ENCODE measurements around the gene BBLN. TPM values are rescaled to one million over a fixed set of nuclear protein-coding genes. Genes with fewer than 3 reads are reported as not detected.

Gene BBLN
- total and polyA plus RNA-seq, 11 donors: 29.9 to 280 (median 47.3) TPM

GRCh38 chr9:128145536-128145935, 14.5 kb upstream of the BBLN start:
- Histone ChIP-seq H3K4me3 (no peak overlapping the region), H3K36me3 (no peaks in the 10 kb centered on the region), H3K4me1 (peaks cover 0 to 38% (median 11%) of the 10 kb centered on the region in 12 donors), H3K27ac (no peak overlapping the region), H3K27me3 (no peaks in the 10 kb centered on the region), H3K9me3 (no peaks in the 10 kb centered on the region)
- intact Hi-C loops (cut with DNase I): no loop called here
- TF ChIP-seq, protein P1, sequence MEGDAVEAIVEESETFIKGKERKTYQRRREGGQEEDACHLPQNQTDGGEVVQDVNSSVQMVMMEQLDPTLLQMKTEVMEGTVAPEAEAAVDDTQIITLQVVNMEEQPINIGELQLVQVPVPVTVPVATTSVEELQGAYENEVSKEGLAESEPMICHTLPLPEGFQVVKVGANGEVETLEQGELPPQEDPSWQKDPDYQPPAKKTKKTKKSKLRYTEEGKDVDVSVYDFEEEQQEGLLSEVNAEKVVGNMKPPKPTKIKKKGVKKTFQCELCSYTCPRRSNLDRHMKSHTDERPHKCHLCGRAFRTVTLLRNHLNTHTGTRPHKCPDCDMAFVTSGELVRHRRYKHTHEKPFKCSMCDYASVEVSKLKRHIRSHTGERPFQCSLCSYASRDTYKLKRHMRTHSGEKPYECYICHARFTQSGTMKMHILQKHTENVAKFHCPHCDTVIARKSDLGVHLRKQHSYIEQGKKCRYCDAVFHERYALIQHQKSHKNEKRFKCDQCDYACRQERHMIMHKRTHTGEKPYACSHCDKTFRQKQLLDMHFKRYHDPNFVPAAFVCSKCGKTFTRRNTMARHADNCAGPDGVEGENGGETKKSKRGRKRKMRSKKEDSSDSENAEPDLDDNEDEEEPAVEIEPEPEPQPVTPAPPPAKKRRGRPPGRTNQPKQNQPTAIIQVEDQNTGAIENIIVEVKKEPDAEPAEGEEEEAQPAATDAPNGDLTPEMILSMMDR (IDR thresholded peaks at IDR 0.05): no peak
- no peak for TF ChIP-seq POLR2A (IDR thresholded peaks at IDR 0.05)
- WGBS, 4 donors: 83 to 89% (median 86%) methylated on average over 8 of the region's 8 CpGs
- DNase-seq (no peak), ATAC-seq (no peak)

- intact Hi-C loops (cut with DNase I): no loop called here
- no peak overlapping the region for H3K27ac ChIP-seq
- DNase-seq (peak in 2 of 5 donors; percentile 20 to 46), ATAC-seq (no peak)
- TF ChIP-seq, protein P1 (IDR thresholded peaks at IDR 0.05): no peak
- TF ChIP-seq POLR2A (IDR thresholded peaks at IDR 0.05): no peak
- H3K27me3 ChIP-seq: no peaks in the 10 kb centered on the region
- no peaks in the 10 kb centered on the region for H3K36me3 ChIP-seq
- 76 to 87% (median 83%) methylated on average over 9 to 13 of the region's 13 CpGs for WGBS, 4 donors
- peaks cover 0 to 39% (median 11%) of the 10 kb centered on the region in 12 donors for H3K4me1 ChIP-seq
- no peaks in the 10 kb centered on the region for H3K9me3 ChIP-seq
- H3K4me3 ChIP-seq: no peak overlapping the region
These were observed 14.1 kb upstream of the BBLN start for GRCh38 chr9:128145951-128146351.

GRCh38 chr9:128146591-128147120, 13.4 kb upstream of the BBLN start:
- DNase-seq (peak in 2 of 5 donors; percentile 7 to 29), ATAC-seq (no peak)
- Histone ChIP-seq H3K4me1 (peaks cover 0 to 39% (median 11%) of the 10 kb centered on the region in 12 donors), H3K27ac (no peak overlapping the region), H3K27me3 (no peaks in the 10 kb centered on the region), H3K4me3 (no peak overlapping the region), H3K36me3 (no peaks in the 10 kb centered on the region), H3K9me3 (no peaks in the 10 kb centered on the region)
- intact Hi-C loops (cut with DNase I): no loop called here
- no peak for TF ChIP-seq POLR2A (IDR thresholded peaks at IDR 0.05)
- TF ChIP-seq, protein P1 (IDR thresholded peaks at IDR 0.05): no peak
- WGBS, 4 donors: 94 to 96% (median 95%) methylated on average over 4 to 8 of the region's 8 CpGs

GRCh38 chr9:128148509-128149000, 11.5 kb upstream of the BBLN start:
- 78 to 86% (median 85%) methylated on average over 3 to 5 of the region's 5 CpGs for WGBS, 4 donors
- TF ChIP-seq POLR2A (IDR thresholded peaks at IDR 0.05): no peak
- TF ChIP-seq, protein P1 (IDR thresholded peaks at IDR 0.05): no peak
- no peak overlapping the region for H3K4me3 ChIP-seq
- H3K36me3 ChIP-seq: no peaks in the 10 kb centered on the region
- ATAC-seq: no peak
- peaks cover 0 to 28% (median 8%) of the 10 kb centered on the region in 12 donors for H3K4me1 ChIP-seq
- H3K27me3 ChIP-seq: no peaks in the 10 kb centered on the region
- peak overlapping the region in 3 of 12 donors; percentile 1 to 24 (median 23) for H3K27ac ChIP-seq
- peak in 2 of 5 donors; percentile 13 to 34 for DNase-seq
- no peaks in the 10 kb centered on the region for H3K9me3 ChIP-seq
- intact Hi-C loops (cut with DNase I): no loop called here
